Measurements from ENCODE around the gene RRP15.

RRP15 gene

DNA sequence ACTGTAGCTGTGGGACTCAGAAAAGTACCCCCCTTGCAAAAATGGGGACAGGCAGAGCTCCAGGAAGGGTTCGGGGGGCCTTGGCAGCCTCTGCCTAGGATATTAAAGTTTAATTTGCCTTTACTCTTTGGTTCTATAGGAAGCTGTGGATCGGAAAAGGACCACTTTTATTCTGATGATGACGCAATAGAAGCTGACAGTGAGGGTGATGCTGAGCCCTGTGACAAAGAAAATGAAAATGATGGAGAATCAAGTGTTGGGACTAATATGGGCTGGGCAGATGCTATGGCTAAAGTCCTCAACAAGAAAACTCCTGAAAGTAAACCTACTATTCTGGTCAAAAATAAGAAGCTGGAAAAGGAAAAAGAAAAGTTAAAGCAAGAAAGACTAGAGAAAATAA, 17.1 kb downstream of the RRP15 start:
- TF ChIP-seq, protein P1, sequence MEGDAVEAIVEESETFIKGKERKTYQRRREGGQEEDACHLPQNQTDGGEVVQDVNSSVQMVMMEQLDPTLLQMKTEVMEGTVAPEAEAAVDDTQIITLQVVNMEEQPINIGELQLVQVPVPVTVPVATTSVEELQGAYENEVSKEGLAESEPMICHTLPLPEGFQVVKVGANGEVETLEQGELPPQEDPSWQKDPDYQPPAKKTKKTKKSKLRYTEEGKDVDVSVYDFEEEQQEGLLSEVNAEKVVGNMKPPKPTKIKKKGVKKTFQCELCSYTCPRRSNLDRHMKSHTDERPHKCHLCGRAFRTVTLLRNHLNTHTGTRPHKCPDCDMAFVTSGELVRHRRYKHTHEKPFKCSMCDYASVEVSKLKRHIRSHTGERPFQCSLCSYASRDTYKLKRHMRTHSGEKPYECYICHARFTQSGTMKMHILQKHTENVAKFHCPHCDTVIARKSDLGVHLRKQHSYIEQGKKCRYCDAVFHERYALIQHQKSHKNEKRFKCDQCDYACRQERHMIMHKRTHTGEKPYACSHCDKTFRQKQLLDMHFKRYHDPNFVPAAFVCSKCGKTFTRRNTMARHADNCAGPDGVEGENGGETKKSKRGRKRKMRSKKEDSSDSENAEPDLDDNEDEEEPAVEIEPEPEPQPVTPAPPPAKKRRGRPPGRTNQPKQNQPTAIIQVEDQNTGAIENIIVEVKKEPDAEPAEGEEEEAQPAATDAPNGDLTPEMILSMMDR (conservative IDR thresholded peaks at IDR 0.05; ENCODE audit: low read depth, low read length), result no peak
- no peak for DNase-seq (ENCODE audit: low read depth)
- no peak overlapping the region for H3K4me3 ChIP-seq (ENCODE audit: low read depth, low read length)

DNA sequence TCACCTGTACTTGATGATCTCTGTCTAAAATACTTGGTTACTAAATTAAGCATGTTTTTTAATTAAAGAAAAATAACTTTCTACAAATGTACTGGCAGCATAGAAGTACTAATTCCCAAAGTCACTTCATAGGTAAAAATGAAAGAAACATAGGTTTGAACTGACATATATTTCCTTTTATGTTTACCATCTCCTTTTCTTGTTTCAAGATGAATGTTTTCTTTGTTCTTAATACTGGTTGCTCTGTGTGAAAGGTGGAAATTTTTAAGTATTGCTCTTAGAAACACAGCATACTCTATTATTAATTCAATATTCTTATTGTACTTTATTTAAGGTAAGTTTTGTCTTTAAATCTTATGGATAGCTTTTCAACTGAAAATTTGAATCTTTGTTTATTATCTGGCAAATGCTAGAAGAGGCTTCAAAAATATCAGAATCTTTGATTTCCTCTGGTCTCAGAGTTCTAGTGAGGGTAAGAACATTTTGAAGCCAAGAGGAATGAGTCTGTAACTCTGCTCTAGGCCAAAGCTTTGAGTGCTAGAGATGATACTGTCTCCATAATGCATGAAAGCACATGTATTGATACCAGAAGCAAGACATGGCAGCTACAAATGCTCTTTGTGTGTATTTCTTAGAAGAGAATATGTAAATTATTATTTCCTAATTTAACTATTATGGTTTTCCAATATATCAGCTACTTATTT, 18.2 kb downstream of the RRP15 start:
- no peak overlapping the region for H3K4me3 ChIP-seq (ENCODE audit: low read depth, low read length)
- no peak for DNase-seq (ENCODE audit: low read depth)
- TF ChIP-seq, protein P1 (conservative IDR thresholded peaks at IDR 0.05; ENCODE audit: low read depth, low read length), result no peak

DNA sequence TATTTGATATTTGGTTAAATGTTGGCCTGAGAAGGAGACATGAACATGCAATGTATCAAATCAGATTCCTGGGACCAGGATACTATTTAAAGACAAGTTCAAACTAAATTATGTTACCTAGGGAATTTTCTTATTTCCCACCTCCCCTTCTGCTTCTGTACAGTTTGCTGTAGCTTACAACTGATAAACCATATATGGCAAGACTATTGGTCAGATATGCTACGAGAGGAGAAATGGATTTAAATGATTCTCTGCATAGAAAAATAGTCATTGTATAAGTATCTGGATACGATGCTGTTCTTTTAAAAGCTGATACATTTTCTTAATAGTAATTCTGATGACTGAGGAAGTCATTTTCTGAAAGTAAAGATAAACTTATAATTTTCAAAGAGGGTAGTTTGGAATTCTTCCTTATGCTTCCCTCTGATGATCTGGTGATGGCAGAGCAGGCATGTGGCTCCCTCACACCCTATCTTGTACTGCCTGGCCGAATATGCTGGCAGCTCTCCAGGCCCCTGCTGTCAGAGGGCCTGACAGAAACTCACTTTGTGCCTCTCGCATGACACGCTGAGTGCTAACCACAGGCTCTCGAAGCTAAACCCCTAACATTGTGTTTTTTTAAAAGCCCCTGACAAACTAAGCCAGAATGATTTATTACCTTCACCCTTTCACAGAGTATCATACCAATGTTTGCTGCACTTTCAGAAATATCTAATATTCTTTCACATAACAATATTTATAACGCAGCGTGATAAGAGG, 19.4 kb downstream of the RRP15 start:
- H3K4me3 ChIP-seq (ENCODE audit: low read depth, low read length), result no peak overlapping the region
- TF ChIP-seq, protein P1 (conservative IDR thresholded peaks at IDR 0.05; ENCODE audit: low read depth, low read length), result no peak
- DNase-seq (ENCODE audit: low read depth), result peak; percentile 79

DNA sequence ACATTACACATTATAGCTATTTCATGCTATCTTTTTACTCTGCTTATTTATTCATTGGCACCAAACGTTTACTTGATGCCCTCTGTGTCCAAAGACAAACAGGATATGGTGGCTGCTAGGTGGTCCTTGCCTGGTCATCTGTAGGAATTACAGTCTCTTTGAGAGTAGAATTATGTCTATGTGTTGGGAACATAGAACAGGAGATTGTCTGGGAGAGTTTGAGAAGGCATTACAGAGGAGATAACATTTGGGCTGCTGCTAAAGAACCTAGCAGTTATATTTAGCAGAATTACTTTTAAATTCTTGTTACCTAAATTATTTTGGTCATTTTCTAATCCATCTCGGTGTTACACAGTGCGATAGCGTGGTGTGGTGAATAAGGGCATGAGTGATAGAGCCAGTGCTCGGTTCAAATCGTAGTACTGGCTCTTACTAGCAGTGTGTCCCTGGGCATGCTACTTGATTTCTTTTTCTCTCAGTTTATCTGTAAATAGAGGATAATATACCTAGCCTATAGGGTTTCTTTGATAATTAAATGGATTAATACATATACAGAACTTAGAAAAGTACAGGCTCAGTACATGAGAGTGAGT, 20.5 kb downstream of the RRP15 start:
- TF ChIP-seq, protein P1 (conservative IDR thresholded peaks at IDR 0.05; ENCODE audit: low read depth, low read length), result no peak
- no peak for DNase-seq (ENCODE audit: low read depth)
- H3K4me3 ChIP-seq (ENCODE audit: low read depth, low read length), result no peak overlapping the region

DNA sequence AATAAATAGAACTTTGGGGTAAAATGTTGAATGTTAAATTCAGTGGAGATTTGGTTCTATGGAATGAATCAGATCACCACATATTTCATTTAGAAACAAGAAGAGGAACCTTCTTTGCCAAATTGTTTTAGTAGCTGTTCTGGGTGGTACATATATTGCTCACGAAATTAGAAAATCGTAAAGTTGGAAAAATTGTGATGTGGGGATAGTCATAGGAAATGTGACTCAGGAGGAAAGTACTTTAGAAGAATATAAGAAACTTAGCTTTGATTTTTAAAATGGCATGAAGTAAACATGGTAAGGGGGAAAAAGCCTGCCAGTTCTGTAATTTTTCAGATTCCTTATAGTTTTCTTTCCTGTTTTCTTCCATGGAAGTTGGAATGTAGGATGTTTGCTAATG, 27.4 kb downstream of the RRP15 start:
- TF ChIP-seq, protein P1 (conservative IDR thresholded peaks at IDR 0.05; ENCODE audit: low read depth, low read length), result no peak
- no peak overlapping the region for H3K4me3 ChIP-seq (ENCODE audit: low read depth, low read length)
- no peak for DNase-seq (ENCODE audit: low read depth)

DNA sequence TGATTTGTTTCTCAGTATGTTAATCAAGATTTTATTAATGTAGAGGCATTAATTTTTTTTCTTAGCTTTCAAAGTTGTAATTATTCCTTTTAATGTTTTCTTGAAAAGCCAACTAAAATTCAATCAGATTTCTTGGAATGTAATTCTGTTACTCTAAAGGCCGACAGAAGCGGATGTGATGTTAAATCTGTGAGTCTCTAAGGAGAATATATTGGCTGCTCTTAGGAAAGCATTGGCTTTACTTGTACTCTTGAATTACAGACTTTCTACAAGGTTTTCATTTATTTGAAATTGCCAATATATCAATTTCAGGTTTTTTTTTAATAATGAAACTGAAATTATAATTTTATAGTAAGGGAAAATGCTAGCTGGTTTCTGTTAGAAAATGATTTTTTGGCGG, 29.2 kb downstream of the RRP15 start:
- TF ChIP-seq, protein P1 (conservative IDR thresholded peaks at IDR 0.05; ENCODE audit: low read depth, low read length), result no peak
- H3K4me3 ChIP-seq (ENCODE audit: low read depth, low read length), result no peak overlapping the region
- no peak for DNase-seq (ENCODE audit: low read depth)
